ENCODE data around the gene UCHL5. TPM values are rescaled to one million over a fixed set of nuclear protein-coding genes. Genes with fewer than 3 reads are reported as not detected.
"Not testable (repeated sequence)": the region's sequence is repeated elsewhere in the genome, so short reads cannot be mapped to it uniquely, and the experiment has no call there.

Gene UCHL5
- total RNA-seq, 1 experiment from 2014 or later, result 23.6 TPM

GRCh38 chr1:193065954-193066353 lies 6.8 kb upstream of the UCHL5 start:
- no peak for DNase-seq (ENCODE audit: low spot score)

- no peak for DNase-seq (ENCODE audit: low spot score)
Observed at GRCh38 chr1:193062698-193063463, 3.7 kb upstream of the UCHL5 start.

GRCh38 chr1:193060938-193061337 lies 1.8 kb upstream of the UCHL5 start:
- DNase-seq (ENCODE audit: low spot score), result peak; percentile 7

- DNase-seq (ENCODE audit: low spot score), result peak; percentile 34
Observed at GRCh38 chr1:193060406-193060805, 1.2 kb upstream of the UCHL5 start.

- DNase-seq (ENCODE audit: low spot score), result no peak
Observed at GRCh38 chr1:193060115-193060403, 899 bp upstream of the UCHL5 start.

- DNase-seq (ENCODE audit: low spot score), result peak; percentile 75
Observed at GRCh38 chr1:193058529-193059281, 455 bp downstream of the UCHL5 start.

- DNase-seq (ENCODE audit: low spot score), result no peak
Observed at GRCh38 chr1:193054169-193054675, 4.9 kb downstream of the UCHL5 start.

- DNase-seq (ENCODE audit: low spot score), result not testable (repeated sequence)
Observed at GRCh38 chr1:193048913-193049312, 10.2 kb downstream of the UCHL5 start.

- no peak for DNase-seq (ENCODE audit: low spot score)
Observed at GRCh38 chr1:193042766-193043691, 16.1 kb downstream of the UCHL5 start.

- no peak for DNase-seq (ENCODE audit: low spot score)
Observed at GRCh38 chr1:193040011-193040410, 19.1 kb downstream of the UCHL5 start.

GRCh38 chr1:193036337-193037047 lies 22.7 kb downstream of the UCHL5 start:
- peak; percentile 13 for DNase-seq (ENCODE audit: low spot score)

- DNase-seq (ENCODE audit: low spot score), result no peak
Observed at GRCh38 chr1:193033610-193034009, 25.6 kb downstream of the UCHL5 start.

- DNase-seq (ENCODE audit: low spot score), result not testable (repeated sequence)
Observed at GRCh38 chr1:193032643-193033427, 26.3 kb downstream of the UCHL5 start.

GRCh38 chr1:193031431-193031830 lies 27.7 kb downstream of the UCHL5 start:
- DNase-seq (ENCODE audit: low spot score), result peak; percentile 26

- no peak for DNase-seq (ENCODE audit: low spot score)
Observed at GRCh38 chr1:193030280-193030679, 28.9 kb downstream of the UCHL5 start.

- no peak for DNase-seq (ENCODE audit: low spot score)
Observed at GRCh38 chr1:193025218-193025617, 33.9 kb downstream of the UCHL5 start.

- peak; percentile 76 for DNase-seq (ENCODE audit: low spot score)
Observed at GRCh38 chr1:193019442-193020026, 39.6 kb downstream of the UCHL5 start.

GRCh38 chr1:193016788-193017187 lies 42.4 kb downstream of the UCHL5 start:
- no peak for DNase-seq (ENCODE audit: low spot score)

GRCh38 chr1:193014400-193014799 lies 44.8 kb downstream of the UCHL5 start:
- DNase-seq (ENCODE audit: low spot score), result no peak

GRCh38 chr1:193013707-193014106 lies 45.5 kb downstream of the UCHL5 start:
- DNase-seq (ENCODE audit: low spot score), result no peak
